H1 (cell line): ENCODE measurements around the gene ABCC4. TPM values are rescaled to one million over a fixed set of nuclear protein-coding genes. Genes with fewer than 3 reads are reported as not detected.

Experiments
- CBX8 ChIP-seq: fragments of 300-800, 300-1000 bp; sonication (generic); IDR thresholded peaks from 2 replicates; pipeline ENCODE4 v1.7.1; 2016; ENCODE audit warnings: low read depth, low read length, borderline replicate concordance
- CHD2 ChIP-seq: IDR thresholded peaks from 2 replicates; pipeline ENCODE4 v1.6.1; 2012; ENCODE audit warnings: low read length, improper control_type of control experiment
- CHD7 ChIP-seq: fragments of 300-600 bp; sonication (generic); IDR thresholded peaks from 2 replicates; pipeline ENCODE4 v1.7.1; 2012; ENCODE audit warnings: low read length, moderate library complexity, mild to moderate bottlenecking, inconsistent platforms; ENCODE audit not compliant: insufficient replicate concordance
- HDAC6 ChIP-seq: IDR thresholded peaks from one replicate; pipeline ENCODE4 v1.7.1; 2012; ENCODE audit warnings: low read depth, mild to moderate bottlenecking, inconsistent platforms, low read length, moderate library complexity
- KDM5A ChIP-seq: fragments of 200-600 bp; IDR thresholded peaks from 2 replicates; pipeline ENCODE4 v1.7.1; 2012; ENCODE audit warnings: mild to moderate bottlenecking, low read length, inconsistent platforms, mixed read lengths
- NANOG ChIP-seq: IDR thresholded peaks from 2 replicates; pipeline ENCODE4 v1.6.1; 2011; ENCODE audit warnings: low read length, low read depth, mild to moderate bottlenecking, inconsistent platforms; ENCODE audit not compliant: insufficient read depth, poor library complexity, severe bottlenecking
- NRF1 ChIP-seq: IDR thresholded peaks from 2 replicates; pipeline ENCODE4 v1.6.1; 2011; ENCODE audit warnings: mild to moderate bottlenecking, low read depth, low read length, improper control_type of control experiment
- RXRA ChIP-seq: IDR thresholded peaks from 2 replicates; pipeline ENCODE4 v1.6.1; 2011; ENCODE audit warnings: low read depth, mild to moderate bottlenecking, low read length, moderate library complexity; ENCODE audit not compliant: insufficient read depth
- SP2 ChIP-seq: IDR thresholded peaks from 2 replicates; pipeline ENCODE4 v1.6.1; 2012; ENCODE audit warnings: mild to moderate bottlenecking, low read length, inconsistent platforms
- SUZ12 ChIP-seq: fragments of 200-600 bp; sonication (generic); IDR thresholded peaks from 2 replicates; pipeline ENCODE4 v1.6.1; 2012; ENCODE audit warnings: mild to moderate bottlenecking, inconsistent platforms, low read length, moderate library complexity, mixed read lengths
- polyA plus RNA-seq, 7 experiments: library from polyadenylated mRNA; depleted of rRNA in 3 of 7; stranded (reverse) in 5 of 7; unstranded in 2 of 7; fragments of >200 nt in 5 of 7; fragments of 200-250 nt in 2 of 7; gene quantifications; 1 replicate in 5 of 7; 2 replicates in 1 of 7; 4 replicates in 1 of 7; pipeline versions ENCODE4 v1.2.1 to v1.2.3, GENCODE V29; 2011 to 2013; ENCODE audit warnings: missing spikeins in 2 of 7, mixed read lengths in 2 of 7
- total RNA-seq: library from RNA; stranded (reverse); fragmentation: NEBNext Ultra II Directional; extraction: Animal tissue kit (Norgen Biotek cat#: 25700); gene quantifications from 2 replicates; pipeline ENCODE4 v1.2.1, GENCODE V29; 2021

The ABCC4 gene
- total and polyA plus RNA-seq, 2 of the 8 experiments (the other 6 are each of a cell fraction or from before 2014, with no cell fraction given) = 4.0 to 14.1 TPM

DNA sequence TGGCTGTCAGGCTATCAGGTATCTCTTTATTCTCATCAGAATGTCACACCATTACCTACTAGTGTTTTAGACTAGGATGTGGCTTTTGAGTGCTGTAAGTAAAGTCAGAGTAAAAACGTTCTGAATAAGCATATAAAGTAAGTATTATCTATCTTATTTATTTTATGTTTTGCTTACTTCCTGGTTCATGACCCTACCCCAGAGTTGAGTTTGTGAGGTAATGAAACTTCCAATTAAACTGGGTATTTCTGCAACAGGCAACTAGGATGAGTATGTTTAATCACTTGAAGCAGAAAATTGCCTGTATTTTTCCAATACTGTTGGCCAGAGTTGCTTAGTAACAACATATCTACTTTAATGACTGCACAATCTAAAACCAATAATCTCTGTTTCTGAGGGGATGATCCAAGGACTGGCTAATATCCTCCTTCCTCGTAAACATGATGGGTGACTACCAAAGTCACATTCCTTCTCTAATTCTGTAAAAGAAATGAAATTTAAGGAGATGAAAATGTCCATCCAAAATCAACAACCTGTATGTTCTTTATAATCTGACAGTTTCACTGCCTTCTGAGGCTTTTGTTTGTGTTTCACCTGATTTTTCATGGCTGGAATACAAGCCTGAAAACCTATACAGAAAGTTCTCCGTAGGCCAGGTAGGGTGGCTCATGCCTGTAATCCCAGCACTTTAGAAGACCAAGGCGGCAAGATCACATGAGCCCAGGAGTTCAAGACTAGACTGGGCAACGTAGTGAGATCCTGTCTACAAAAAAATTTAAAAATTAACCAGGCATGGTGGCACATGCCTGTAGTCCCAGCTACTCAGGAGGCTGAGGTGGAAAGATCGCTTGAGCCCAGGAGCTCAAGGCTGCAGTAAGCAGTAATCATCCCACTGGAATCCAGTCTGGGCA is 83.1 kb downstream of the ABCC4 start (continued):
- TF ChIP-seq CHD7 = no peak
- no peak for TF ChIP-seq KDM5A
- TF ChIP-seq NRF1 = no peak
- no peak for TF ChIP-seq HDAC6
- no peak for TF ChIP-seq RXRA
- TF ChIP-seq NANOG = no peak
- no peak for TF ChIP-seq CBX8
- no peak for TF ChIP-seq CHD2
- no peak for TF ChIP-seq SP2
- no peak for TF ChIP-seq SUZ12
